GM10248 (cell line): Measurements from ENCODE around the gene DUOX1.

Source experiments
- CTCF ChIA-PET: fragments of 300-600 bp; sonication (Branson Sonifier 250); formaldehyde crosslinking; extraction: SDS; loops from one replicate; lab custom pipeline; 2021; ENCODE audit warnings: antibody characterized with exemption; lab: Yijun Ruan, JAX
- POLR2A ChIA-PET: fragments of 350-650 bp; sonication (Branson Sonifier 250); formaldehyde crosslinking; extraction: SDS; loops from one replicate; lab custom pipeline; 2020; ENCODE audit warnings: antibody characterized with exemption; lab: Yijun Ruan, JAX
- DNase-seq: peaks from one replicate; pipeline ENCODE4 v3.0.0; 2012; ENCODE audit errors: extremely low spot score
- CTCF ChIP-seq: IDR thresholded peaks from 2 replicates; pipeline ENCODE4 v1.5.1; 2012; ENCODE audit warnings: mild to moderate bottlenecking, low read depth; ENCODE audit errors: extremely low read depth, missing control alignments, control extremely low read depth

DUOX1 gene

GRCh38 chr15:45120081-45120972, 9.5 kb upstream of the DUOX1 start:
- no peak for DNase-seq
- POLR2A ChIA-PET: no interaction called here
- TF ChIP-seq CTCF: no peak
- CTCF ChIA-PET: interaction anchor here (0.9 to 5.8 kb wide), 5 partner anchors 8 to 152 kb away, joined by 4 to 44 read pairs (median 5); no protein-coding TSS in a partner anchor

GRCh38 chr15:45121020-45121419, 8.8 kb upstream of the DUOX1 start:
- no peak for DNase-seq
- TF ChIP-seq CTCF: no peak
- ChIA-PET POLR2A (no interaction called here), CTCF (interaction anchor here (0.7 to 5.8 kb wide), 7 partner anchors 9 to 152 kb away, joined by 3 to 44 read pairs (median 4); no protein-coding TSS in a partner anchor)

GRCh38 chr15:45121706-45122417, 7.9 kb upstream of the DUOX1 start:
- ChIA-PET CTCF (interaction anchor here (0.7 to 5.8 kb wide), 6 partner anchors 10 to 110 kb away, joined by 3 to 44 read pairs (median 3); no protein-coding TSS in a partner anchor), POLR2A (interaction anchor here (0.6 kb wide), 1 partner anchor 41 kb away, joined by 3 read pairs; no protein-coding TSS in a partner anchor)
- TF ChIP-seq CTCF: no peak
- no peak for DNase-seq

DNA sequence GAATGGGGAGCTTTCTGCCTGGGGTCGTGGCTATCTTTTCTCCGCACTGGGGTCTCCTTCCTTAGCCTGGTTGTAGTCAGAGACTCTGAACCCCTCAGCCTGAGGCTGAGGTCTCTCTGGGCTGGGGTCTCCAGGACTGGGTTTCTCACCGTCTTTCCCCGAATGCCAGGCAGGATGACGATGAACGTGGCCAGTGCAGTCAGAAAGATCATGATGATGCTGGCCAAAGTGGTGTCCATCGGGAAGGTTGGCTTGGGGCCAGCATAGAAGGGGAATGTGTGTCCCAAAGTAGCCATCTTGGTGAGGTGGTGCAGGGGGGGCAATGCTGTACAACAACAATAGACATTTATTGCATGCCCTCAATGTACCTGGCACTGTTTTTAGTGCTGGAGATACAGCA, 7.1 kb upstream of the DUOX1 start:
- CTCF ChIA-PET: interaction anchor here (1.3 to 5.8 kb wide), 3 partner anchors 11 to 83 kb away, joined by 3 to 44 read pairs (median 6); no protein-coding TSS in a partner anchor

GRCh38 chr15:45123397-45123796, 6.4 kb upstream of the DUOX1 start:
- TF ChIP-seq CTCF: no peak
- ChIA-PET CTCF (interaction anchor here (0.6 to 5.8 kb wide), 3 partner anchors 10 to 40 kb away, joined by 3 to 44 read pairs (median 6); no protein-coding TSS in a partner anchor), POLR2A (interaction anchor here (1.2 kb wide), 1 partner anchor 14 kb away, joined by 3 read pairs; no protein-coding TSS in a partner anchor)
- no peak for DNase-seq

More for the DNA sequence above, 7.1 kb upstream of the DUOX1 start:
- POLR2A ChIA-PET: interaction anchor here (1.2 kb wide), 1 partner anchor 14 kb away, joined by 3 read pairs; no protein-coding TSS in a partner anchor
- no peak for TF ChIP-seq CTCF
- DNase-seq: no peak

DNA sequence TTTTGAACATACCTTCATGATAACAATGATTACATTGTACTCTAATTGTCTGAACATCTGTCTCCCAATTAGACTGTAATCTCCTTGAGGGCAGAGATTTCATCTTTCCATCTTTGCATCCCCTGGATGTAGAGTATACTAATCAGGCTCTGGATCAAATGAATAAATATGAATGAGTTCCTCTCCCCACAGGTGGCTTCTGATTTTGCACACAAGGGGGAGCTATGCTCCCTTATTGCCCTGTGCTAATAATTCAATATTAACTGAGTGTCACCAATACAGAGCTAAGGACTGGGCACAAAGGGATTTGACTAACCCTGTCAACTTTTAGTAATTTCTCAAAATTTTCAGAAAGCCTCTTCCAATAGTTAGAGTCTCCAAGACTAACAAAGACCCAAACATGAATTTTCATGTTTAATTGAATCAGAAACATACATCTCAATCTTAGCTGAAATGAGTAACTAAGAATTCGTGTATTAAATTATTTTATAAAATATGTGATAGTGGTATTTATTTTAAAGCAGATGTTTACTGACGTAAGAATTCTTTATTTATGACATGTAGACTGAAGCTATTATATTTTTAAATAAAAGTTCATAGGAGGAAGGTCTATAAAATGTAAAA, 3.1 kb upstream of the DUOX1 start:
- no peak for DNase-seq
- ChIA-PET CTCF (interaction anchor here (0.7 to 2.2 kb wide), 23 partner anchors 8 to 331 kb away, joined by 3 to 21 read pairs (median 3); a partner anchor contains a TSS), POLR2A (no interaction called here)
- peak; percentile 60 for TF ChIP-seq CTCF
